Measurements from ENCODE around the gene ZDHHC14. TPM values are rescaled to one million over a fixed set of nuclear protein-coding genes. Genes with fewer than 3 reads are reported as not detected.

Gene ZDHHC14
- total and polyA plus RNA-seq, 2 experiments from 2014 or later, result 3.0 to 7.4 TPM

DNA sequence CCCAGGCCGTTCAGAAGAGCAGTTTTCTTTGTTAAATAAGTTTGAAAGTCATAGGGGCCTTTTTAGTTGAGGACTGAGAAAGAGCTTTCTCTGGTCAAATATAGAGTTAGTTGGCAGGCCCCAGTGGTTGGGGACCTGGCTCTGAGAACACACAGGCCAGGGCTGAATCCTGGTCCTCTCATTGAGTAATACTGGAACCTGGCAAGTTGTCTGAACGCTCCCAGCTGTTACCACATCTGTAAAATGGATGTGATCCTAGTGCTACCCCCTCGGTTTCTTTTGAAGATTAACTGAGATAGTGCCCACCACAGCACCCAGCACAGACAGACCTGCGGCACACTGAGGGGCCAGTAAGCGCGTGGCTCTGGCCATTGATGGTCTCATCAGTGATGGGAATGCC is 215.5 kb downstream of the ZDHHC14 start:
- Histone ChIP-seq H3F3A (replicated peaks; ENCODE audit: low read depth) (0 out of 2 replicates have a peak, but pooled peaks cover 3% of the 10 kb centered on the region), H4K20me1 (replicated peaks; ENCODE audit: insufficient read depth) (no peaks in the 10 kb centered on the region), H3K27me3 (ENCODE audit: insufficient read depth) (no peaks in the 10 kb centered on the region), H3K36me3 (ENCODE audit: insufficient read depth) (0 out of 2 replicates have a peak, but pooled peaks cover 4% of the 10 kb centered on the region), H3K27ac (ENCODE audit: low read depth) (no peak overlapping the region), H3K4me2 (no peak overlapping the region), H3K9me2 (ENCODE audit: insufficient read depth) (peaks cover 4% of the 10 kb centered on the region), H3K4me3 (no peak overlapping the region), H3K79me2 (replicated peaks; ENCODE audit: insufficient read depth) (no peaks in the 10 kb centered on the region), H2AFZ (no peak overlapping the region), H3K4me1 (ENCODE audit: insufficient read depth) (no peaks in the 10 kb centered on the region)
- H3K27ac Mint-ChIP-seq, result no peak overlapping the region
- ATAC-seq, result no peak
- H3K9me3 Mint-ChIP-seq, result peaks cover 7% of the 10 kb centered on the region
- peaks cover 9% of the 10 kb centered on the region for H3K27me3 Mint-ChIP-seq (ENCODE audit: insufficient read depth, low read depth, poor library complexity)
- no peak overlapping the region for H3K4me3 Mint-ChIP-seq
- TF ChIP-seq JUNB (IDR thresholded peaks at IDR 0.05; ENCODE audit: unreplicated experiment) (no peak), POLR2AphosphoS5 (IDR thresholded peaks at IDR 0.05; ENCODE audit: low read depth) (no peak), REST (IDR thresholded peaks at IDR 0.05; ENCODE audit: unreplicated experiment) (no peak)
- H3K36me3 Mint-ChIP-seq (ENCODE audit: low read depth), result peaks cover 5% of the 10 kb centered on the region
- no peak for DNase-seq (ENCODE audit: low spot score)
- H3K4me1 Mint-ChIP-seq, result peaks cover 8% of the 10 kb centered on the region

GRCh38 chr6:157596886-157597285 is 215.9 kb downstream of the ZDHHC14 start:
- no peak overlapping the region; the same call in 1 of the 2 replicates for H3K27ac Mint-ChIP-seq
- Histone ChIP-seq H3K4me1 (ENCODE audit: insufficient read depth) (no peaks in the 10 kb centered on the region), H3K79me2 (replicated peaks; ENCODE audit: insufficient read depth) (no peaks in the 10 kb centered on the region), H3K27ac (ENCODE audit: low read depth) (no peak overlapping the region), H4K20me1 (replicated peaks; ENCODE audit: insufficient read depth) (no peaks in the 10 kb centered on the region), H3K9me2 (ENCODE audit: insufficient read depth) (peaks cover 1% of the 10 kb centered on the region), H3K36me3 (ENCODE audit: insufficient read depth) (no peaks in the 10 kb centered on the region), H2AFZ (no peak overlapping the region; the same call in 1 of the 2 replicates), H3K4me2 (no peak overlapping the region), H3K4me3 (no peak overlapping the region), H3F3A (replicated peaks; ENCODE audit: low read depth) (0 out of 2 replicates have a peak, but pooled peaks cover 3% of the 10 kb centered on the region), H3K27me3 (ENCODE audit: insufficient read depth) (no peaks in the 10 kb centered on the region)
- H3K9me3 Mint-ChIP-seq, result peaks cover 2% of the 10 kb centered on the region; the same call in 2 of the 3 replicates
- peaks cover 8% of the 10 kb centered on the region for H3K4me1 Mint-ChIP-seq
- DNase-seq (ENCODE audit: low spot score) (no peak), ATAC-seq (no peak)
- H3K27me3 Mint-ChIP-seq (ENCODE audit: insufficient read depth, low read depth, poor library complexity), result peaks cover 9% of the 10 kb centered on the region
- H3K36me3 Mint-ChIP-seq (ENCODE audit: low read depth), result peaks cover under 1% of the 10 kb centered on the region; the same call in 2 of the 3 replicates
- no peak overlapping the region for H3K4me3 Mint-ChIP-seq
- TF ChIP-seq CTCF (conservative IDR thresholded peaks at IDR 0.05; ENCODE audit: low read depth in 2 of 2), result no peak
- TF ChIP-seq POLR2AphosphoS5 (IDR thresholded peaks at IDR 0.05; ENCODE audit: low read depth), result no peak
- TF ChIP-seq REST (IDR thresholded peaks at IDR 0.05; ENCODE audit: unreplicated experiment), result no peak
- no peak for TF ChIP-seq STAT1 (IDR thresholded peaks at IDR 0.05; ENCODE audit: unreplicated experiment)
- no peak for TF ChIP-seq EZH2phosphoT487 (IDR thresholded peaks at IDR 0.05; ENCODE audit: unreplicated experiment)
- TF ChIP-seq ETS1 (IDR thresholded peaks at IDR 0.05), result no peak
- TF ChIP-seq CREB1 (CRISPR knock-in tag; IDR thresholded peaks at IDR 0.05; ENCODE audit: low read depth), result no peak
- no peak for TF ChIP-seq ZNF331 (CRISPR knock-in tag; IDR thresholded peaks at IDR 0.05; ENCODE audit: low read depth)
- no peak for TF ChIP-seq ZNF114 (CRISPR knock-in tag; IDR thresholded peaks at IDR 0.05)
- no peak for TF ChIP-seq JUNB (IDR thresholded peaks at IDR 0.05; ENCODE audit: unreplicated experiment)
- no peak for TF ChIP-seq EZH2 (IDR thresholded peaks at IDR 0.05; ENCODE audit: low read depth, unreplicated experiment)
- no peak for TF ChIP-seq NANOG (IDR thresholded peaks at IDR 0.05; ENCODE audit: borderline replicate concordance)
